GF-D8 (cell line): ENCODE measurements around the gene FHIT.
A peak's percentile ranks its signal among the peaks of the same experiment; 100 is the strongest.
"Not testable (repeated sequence)": the region's sequence is repeated elsewhere in the genome, so short reads cannot be mapped to it uniquely, and the experiment has no call there.

Experiments
- DNase-seq: peaks from one replicate; lab custom pipeline; 2025; lab: John Stamatoyannopoulos, UW

FHIT gene

GRCh38 chr3:61057464-61057863, 193.8 kb downstream of the FHIT start:
- DNase-seq, result no peak

- no peak for DNase-seq
Observed at GRCh38 chr3:61055447-61055846, 195.8 kb downstream of the FHIT start.

GRCh38 chr3:61053781-61054496, 197.3 kb downstream of the FHIT start:
- DNase-seq, result no peak

- no peak for DNase-seq
Observed at GRCh38 chr3:61052851-61053250, 198.4 kb downstream of the FHIT start.

GRCh38 chr3:61051666-61052065, 199.6 kb downstream of the FHIT start:
- no peak for DNase-seq

- not testable (repeated sequence) for DNase-seq
Observed at GRCh38 chr3:61045169-61045568, 206.1 kb downstream of the FHIT start.

- no peak for DNase-seq
Observed at GRCh38 chr3:61043156-61043555, 208.1 kb downstream of the FHIT start.

- DNase-seq, result no peak
Observed at GRCh38 chr3:61040618-61041017, 210.6 kb downstream of the FHIT start.

- no peak for DNase-seq
Observed at GRCh38 chr3:61035573-61035972, 215.7 kb downstream of the FHIT start.

GRCh38 chr3:61032991-61033390, 218.3 kb downstream of the FHIT start:
- no peak for DNase-seq

- no peak for DNase-seq
Observed at GRCh38 chr3:61031503-61031902, 219.7 kb downstream of the FHIT start.

- DNase-seq, result no peak
Observed at GRCh38 chr3:61030469-61031035, 220.7 kb downstream of the FHIT start.

GRCh38 chr3:61029194-61029593, 222.1 kb downstream of the FHIT start:
- DNase-seq, result no peak

GRCh38 chr3:61018807-61019206, 232.4 kb downstream of the FHIT start:
- DNase-seq, result no peak

- DNase-seq, result not testable (repeated sequence)
Observed at GRCh38 chr3:61017028-61017427, 234.2 kb downstream of the FHIT start.

GRCh38 chr3:61015859-61016258, 235.4 kb downstream of the FHIT start:
- DNase-seq, result peak; percentile 6

GRCh38 chr3:61015408-61015807, 235.8 kb downstream of the FHIT start:
- DNase-seq, result no peak

GRCh38 chr3:61008998-61009380, 242.3 kb downstream of the FHIT start:
- no peak for DNase-seq

- DNase-seq, result no peak
Observed at GRCh38 chr3:61008153-61008997, 242.9 kb downstream of the FHIT start.

- no peak for DNase-seq
Observed at GRCh38 chr3:61005591-61005990, 245.7 kb downstream of the FHIT start.

- DNase-seq, result no peak
Observed at GRCh38 chr3:60998858-60999257, 252.4 kb downstream of the FHIT start.

- DNase-seq, result peak; percentile 92
Observed at GRCh38 chr3:60992395-60992794, 258.9 kb downstream of the FHIT start.

GRCh38 chr3:60990442-60990730, 260.9 kb downstream of the FHIT start:
- DNase-seq, result no peak
